ENCODE measurements around the gene ZMYM4. TPM values are rescaled to one million over a fixed set of nuclear protein-coding genes. Genes with fewer than 3 reads are reported as not detected.

The ZMYM4 gene
- polyA plus RNA-seq, 1 donor from 2014 or later, result 36.1 TPM

DNA sequence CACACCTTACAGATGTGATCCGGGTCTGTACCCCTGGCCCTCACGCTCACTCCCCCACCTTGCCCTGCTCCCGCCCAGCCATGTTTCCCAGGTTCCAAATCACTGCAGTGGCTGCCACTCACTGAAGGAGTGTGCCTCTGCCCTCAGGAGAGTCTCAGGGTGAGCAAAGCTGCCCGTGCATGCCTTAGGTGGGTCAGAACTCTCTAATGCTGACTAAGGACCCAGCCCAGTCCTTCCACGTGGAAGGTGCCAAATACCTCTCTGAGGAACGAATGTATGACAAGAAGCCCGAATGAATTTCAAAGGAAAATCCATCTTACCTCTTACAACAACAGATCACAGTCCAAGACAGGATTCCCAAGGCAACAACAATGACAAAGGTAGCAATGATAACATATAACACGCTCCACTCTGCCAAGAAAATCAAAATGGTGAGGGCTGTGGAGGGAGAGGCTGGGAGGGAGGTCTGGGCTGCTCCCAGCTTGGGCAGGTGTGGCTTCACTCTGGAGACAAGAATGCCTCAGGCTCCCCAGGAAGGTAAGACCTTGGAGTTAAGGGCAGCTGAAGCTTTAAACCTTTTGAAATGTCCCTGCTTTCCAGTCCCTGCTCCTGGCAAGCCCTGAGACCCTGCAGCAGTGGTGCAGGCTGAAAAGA, 173.5 kb downstream of the ZMYM4 start:
- Histone ChIP-seq H3K9me3 (ENCODE audit: low read length) (no peaks in the 10 kb centered on the region), H3K27me3 (ENCODE audit: insufficient read depth, low read depth, low read length) (no peaks in the 10 kb centered on the region), H3K4me2 (ENCODE audit: low read length) (no peak overlapping the region), H3K27ac (ENCODE audit: low read length) (no peak overlapping the region), H3K4me3 (ENCODE audit: low read length) (no peak overlapping the region), H3K79me2 (replicated peaks; ENCODE audit: insufficient read depth, low read length) (no peaks in the 10 kb centered on the region), H3K9me2 (ENCODE audit: insufficient read depth, low read length) (no peaks in the 10 kb centered on the region), H4K20me1 (ENCODE audit: insufficient read depth) (no peaks in the 10 kb centered on the region), H3K9ac (ENCODE audit: low read length) (no peak overlapping the region), H3K36me3 (ENCODE audit: insufficient read depth, low read length) (no peaks in the 10 kb centered on the region), H2AFZ (ENCODE audit: low read depth, low read length) (no peak overlapping the region), H3F3A (ENCODE audit: insufficient read depth, low read length, poor library complexity, severe bottlenecking) (no peaks in the 10 kb centered on the region)
- no peak for TF ChIP-seq POLR2AphosphoS5 (IDR thresholded peaks at IDR 0.05)

DNA sequence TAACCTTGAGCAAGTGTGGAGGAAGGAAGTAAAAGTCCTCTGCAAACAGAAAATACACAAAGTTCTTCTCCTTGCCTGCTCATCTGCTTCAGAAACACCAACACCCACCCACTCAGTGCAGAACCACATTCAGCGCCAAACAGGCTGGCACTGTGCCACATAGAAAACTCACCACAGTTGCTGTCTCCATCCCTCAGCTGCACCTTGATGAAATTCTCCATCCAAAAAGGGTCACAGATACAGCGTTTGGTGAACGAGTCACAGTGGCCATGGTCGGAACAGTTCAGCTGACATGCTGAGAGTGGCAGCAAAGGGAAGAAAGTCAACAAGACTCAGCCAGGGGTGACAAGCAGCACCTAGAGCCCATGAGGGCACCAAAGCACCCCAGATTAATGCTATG, 174.2 kb downstream of the ZMYM4 start:
- H3K79me2 ChIP-seq (replicated peaks; ENCODE audit: insufficient read depth, low read length), result no peaks in the 10 kb centered on the region
- H3K9ac ChIP-seq (ENCODE audit: low read length), result no peak overlapping the region
- H3F3A ChIP-seq (ENCODE audit: insufficient read depth, low read length, poor library complexity, severe bottlenecking), result no peaks in the 10 kb centered on the region
- no peaks in the 10 kb centered on the region for H3K36me3 ChIP-seq (ENCODE audit: insufficient read depth, low read length)
- H2AFZ ChIP-seq (ENCODE audit: low read depth, low read length), result no peak overlapping the region
- no peak overlapping the region for H3K4me3 ChIP-seq (ENCODE audit: low read length)
- H3K27me3 ChIP-seq (ENCODE audit: insufficient read depth, low read depth, low read length), result no peaks in the 10 kb centered on the region
- H3K27ac ChIP-seq (ENCODE audit: low read length), result no peak overlapping the region
- no peaks in the 10 kb centered on the region for H4K20me1 ChIP-seq (ENCODE audit: insufficient read depth)
- H3K4me2 ChIP-seq (ENCODE audit: low read length), result no peak overlapping the region
- no peaks in the 10 kb centered on the region for H3K9me2 ChIP-seq (ENCODE audit: insufficient read depth, low read length)
- H3K9me3 ChIP-seq (ENCODE audit: low read length), result no peaks in the 10 kb centered on the region
- TF ChIP-seq, protein P1, sequence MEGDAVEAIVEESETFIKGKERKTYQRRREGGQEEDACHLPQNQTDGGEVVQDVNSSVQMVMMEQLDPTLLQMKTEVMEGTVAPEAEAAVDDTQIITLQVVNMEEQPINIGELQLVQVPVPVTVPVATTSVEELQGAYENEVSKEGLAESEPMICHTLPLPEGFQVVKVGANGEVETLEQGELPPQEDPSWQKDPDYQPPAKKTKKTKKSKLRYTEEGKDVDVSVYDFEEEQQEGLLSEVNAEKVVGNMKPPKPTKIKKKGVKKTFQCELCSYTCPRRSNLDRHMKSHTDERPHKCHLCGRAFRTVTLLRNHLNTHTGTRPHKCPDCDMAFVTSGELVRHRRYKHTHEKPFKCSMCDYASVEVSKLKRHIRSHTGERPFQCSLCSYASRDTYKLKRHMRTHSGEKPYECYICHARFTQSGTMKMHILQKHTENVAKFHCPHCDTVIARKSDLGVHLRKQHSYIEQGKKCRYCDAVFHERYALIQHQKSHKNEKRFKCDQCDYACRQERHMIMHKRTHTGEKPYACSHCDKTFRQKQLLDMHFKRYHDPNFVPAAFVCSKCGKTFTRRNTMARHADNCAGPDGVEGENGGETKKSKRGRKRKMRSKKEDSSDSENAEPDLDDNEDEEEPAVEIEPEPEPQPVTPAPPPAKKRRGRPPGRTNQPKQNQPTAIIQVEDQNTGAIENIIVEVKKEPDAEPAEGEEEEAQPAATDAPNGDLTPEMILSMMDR (IDR thresholded peaks at IDR 0.05; ENCODE audit: poor library complexity, severe bottlenecking), result no peak
- TF ChIP-seq SMC3 (conservative IDR thresholded peaks at IDR 0.05; ENCODE audit: poor library complexity) (no peak), TAF1 (IDR thresholded peaks at IDR 0.05; ENCODE audit: low read depth) (no peak)

- H3K27me3 ChIP-seq (ENCODE audit: insufficient read depth, low read depth, low read length), result no peaks in the 10 kb centered on the region
- H3K9me3 ChIP-seq (ENCODE audit: low read length), result no peaks in the 10 kb centered on the region
- no peak overlapping the region for H3K27ac ChIP-seq (ENCODE audit: low read length)
- no peak for TF ChIP-seq EZH2 (IDR thresholded peaks at IDR 0.05; ENCODE audit: borderline replicate concordance, insufficient read depth, low read length, poor library complexity, severe bottlenecking)
- TF ChIP-seq, protein P2, sequence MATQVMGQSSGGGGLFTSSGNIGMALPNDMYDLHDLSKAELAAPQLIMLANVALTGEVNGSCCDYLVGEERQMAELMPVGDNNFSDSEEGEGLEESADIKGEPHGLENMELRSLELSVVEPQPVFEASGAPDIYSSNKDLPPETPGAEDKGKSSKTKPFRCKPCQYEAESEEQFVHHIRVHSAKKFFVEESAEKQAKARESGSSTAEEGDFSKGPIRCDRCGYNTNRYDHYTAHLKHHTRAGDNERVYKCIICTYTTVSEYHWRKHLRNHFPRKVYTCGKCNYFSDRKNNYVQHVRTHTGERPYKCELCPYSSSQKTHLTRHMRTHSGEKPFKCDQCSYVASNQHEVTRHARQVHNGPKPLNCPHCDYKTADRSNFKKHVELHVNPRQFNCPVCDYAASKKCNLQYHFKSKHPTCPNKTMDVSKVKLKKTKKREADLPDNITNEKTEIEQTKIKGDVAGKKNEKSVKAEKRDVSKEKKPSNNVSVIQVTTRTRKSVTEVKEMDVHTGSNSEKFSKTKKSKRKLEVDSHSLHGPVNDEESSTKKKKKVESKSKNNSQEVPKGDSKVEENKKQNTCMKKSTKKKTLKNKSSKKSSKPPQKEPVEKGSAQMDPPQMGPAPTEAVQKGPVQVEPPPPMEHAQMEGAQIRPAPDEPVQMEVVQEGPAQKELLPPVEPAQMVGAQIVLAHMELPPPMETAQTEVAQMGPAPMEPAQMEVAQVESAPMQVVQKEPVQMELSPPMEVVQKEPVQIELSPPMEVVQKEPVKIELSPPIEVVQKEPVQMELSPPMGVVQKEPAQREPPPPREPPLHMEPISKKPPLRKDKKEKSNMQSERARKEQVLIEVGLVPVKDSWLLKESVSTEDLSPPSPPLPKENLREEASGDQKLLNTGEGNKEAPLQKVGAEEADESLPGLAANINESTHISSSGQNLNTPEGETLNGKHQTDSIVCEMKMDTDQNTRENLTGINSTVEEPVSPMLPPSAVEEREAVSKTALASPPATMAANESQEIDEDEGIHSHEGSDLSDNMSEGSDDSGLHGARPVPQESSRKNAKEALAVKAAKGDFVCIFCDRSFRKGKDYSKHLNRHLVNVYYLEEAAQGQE (IDR thresholded peaks at IDR 0.05; ENCODE audit: borderline replicate concordance), result no peak
- no peak for TF ChIP-seq EP300 (conservative IDR thresholded peaks at IDR 0.05; ENCODE audit: poor library complexity, severe bottlenecking)
- TF ChIP-seq MXI1 (conservative IDR thresholded peaks at IDR 0.05; ENCODE audit: poor library complexity, severe bottlenecking), result no peak
- peak; percentile 37 for TF ChIP-seq SMC3 (conservative IDR thresholded peaks at IDR 0.05; ENCODE audit: poor library complexity)
- TF ChIP-seq, protein P1 (IDR thresholded peaks at IDR 0.05; ENCODE audit: poor library complexity, severe bottlenecking), result peak; percentile 52
- peak; percentile 60 for TF ChIP-seq RAD21 (conservative IDR thresholded peaks at IDR 0.05)
- TF ChIP-seq POLR2AphosphoS5 (IDR thresholded peaks at IDR 0.05), result no peak
- H3K36me3 ChIP-seq (ENCODE audit: insufficient read depth, low read length), result no peaks in the 10 kb centered on the region
- H3K4me3 ChIP-seq (ENCODE audit: low read length), result no peak overlapping the region
- H3K4me2 ChIP-seq (ENCODE audit: low read length), result no peak overlapping the region
- H3K9me2 ChIP-seq (ENCODE audit: insufficient read depth, low read length), result no peaks in the 10 kb centered on the region
- H3F3A ChIP-seq (ENCODE audit: insufficient read depth, low read length, poor library complexity, severe bottlenecking), result no peaks in the 10 kb centered on the region
- H3K79me2 ChIP-seq (replicated peaks; ENCODE audit: insufficient read depth, low read length), result no peaks in the 10 kb centered on the region
- H4K20me1 ChIP-seq (ENCODE audit: insufficient read depth), result no peaks in the 10 kb centered on the region
- H2AFZ ChIP-seq (ENCODE audit: low read depth, low read length), result no peak overlapping the region
- no peak overlapping the region for H3K9ac ChIP-seq (ENCODE audit: low read length)
Observed at GRCh38 chr1:35443768-35444518, 175.4 kb downstream of the ZMYM4 start.

Measured in neural cell (in vitro differentiated cells).